Parathyroid adenoma (tissue), 2 donors: ENCODE results near the gene MMP10.

ENCODE experiments used
- H2AFZ ChIP-seq: fragments of 300-600 bp; sonication (generic); one replicate; pipeline ENCODE4 v1.7.0; 2017; ENCODE audit warnings: antibody characterized with exemption, mild to moderate bottlenecking
- H3K27ac ChIP-seq: fragments of 300-600 bp; sonication (generic); one replicate; pipeline ENCODE4 v1.7.0; 2017
- H3K27me3 ChIP-seq: fragments of 300-600 bp; sonication (generic); one replicate; pipeline ENCODE4 v1.7.0; 2017; ENCODE audit warnings: low read length; ENCODE audit not compliant: control insufficient read depth, insufficient read depth
- H3K36me3 ChIP-seq: fragments of 300-600 bp; sonication (generic); one replicate; pipeline ENCODE4 v1.7.0; 2017; ENCODE audit warnings: low read length; ENCODE audit not compliant: control insufficient read depth, insufficient read depth
- H3K4me1 ChIP-seq: fragments of 300-600 bp; sonication (generic); one replicate; pipeline ENCODE4 v1.7.0; 2017; ENCODE audit warnings: control low read depth
- H3K4me2 ChIP-seq: fragments of 300-600 bp; sonication (generic); one replicate; pipeline ENCODE4 v1.7.0; 2017; ENCODE audit warnings: low read length
- H3K4me3 ChIP-seq: fragments of 300-600 bp; sonication (generic); one replicate; pipeline ENCODE4 v1.7.0; 2017; ENCODE audit warnings: low read depth, low read length
- H3K79me2 ChIP-seq: fragments of 300-600 bp; sonication (generic); one replicate; pipeline ENCODE4 v1.7.0; 2017; ENCODE audit warnings: control low read depth
- H3K9ac ChIP-seq: fragments of 300-600 bp; sonication (generic); one replicate; pipeline ENCODE4 v1.7.0; 2017; ENCODE audit warnings: mild to moderate bottlenecking
- H3K9me3 ChIP-seq: fragments of 300-600 bp; sonication (generic); one replicate; pipeline ENCODE4 v1.7.0; 2017; ENCODE audit warnings: low read length; ENCODE audit not compliant: control insufficient read depth
- TF ChIP-seq, protein P1 (sequence below): fragments of 300-600 bp; sonication (generic); IDR thresholded peaks from one replicate; pipeline ENCODE4 v1.7.0; 2017; ENCODE audit warnings: antibody characterized with exemption, mild to moderate bottlenecking
- donor health status: primary hyperparathyroidism.

Gene MMP10

DNA sequence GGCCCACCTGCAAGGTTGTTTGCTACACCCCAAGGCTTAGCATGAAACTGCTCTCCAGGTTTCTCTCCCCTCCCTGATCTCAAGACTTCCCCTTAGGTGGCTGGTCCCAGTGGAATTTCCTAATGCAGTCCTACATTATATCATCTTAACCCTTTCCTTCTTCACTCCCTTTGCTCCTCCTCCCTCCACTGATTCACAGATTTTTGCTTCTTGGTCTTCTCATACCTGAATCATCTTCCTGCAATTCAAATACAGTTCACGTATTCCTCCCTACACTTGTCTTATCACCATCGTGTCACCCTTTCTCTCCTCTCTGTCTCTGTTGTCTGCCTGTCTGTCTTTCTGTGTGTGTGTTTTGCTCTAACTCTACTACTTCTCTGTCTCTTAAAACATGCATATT, 17.0 kb downstream of the MMP10 start:
- Histone ChIP-seq H2AFZ (no peak overlapping the region), H3K4me3 (no peak overlapping the region)

DNA sequence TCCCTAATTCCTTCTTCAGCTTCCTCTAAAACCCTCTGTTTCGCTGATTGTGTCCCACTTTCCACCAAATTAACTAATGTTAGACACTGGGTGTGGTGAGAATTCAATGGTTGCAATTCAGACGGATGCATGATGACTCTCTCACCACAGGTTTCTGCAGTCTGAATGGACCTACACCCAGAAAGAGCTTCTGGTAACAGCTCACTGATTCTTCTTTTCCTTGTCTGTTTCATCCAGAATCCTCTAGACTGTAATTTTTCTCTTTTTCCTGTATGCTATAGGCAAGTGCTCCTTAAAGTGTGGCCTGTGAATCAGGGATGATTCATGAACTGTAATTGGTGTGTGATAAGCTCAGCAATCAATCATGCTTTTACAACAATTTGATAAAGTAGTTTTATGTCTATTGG, 18.1 kb downstream of the MMP10 start:
- Histone ChIP-seq H3K36me3 (no peaks in the 10 kb centered on the region), H3K4me1 (no peaks in the 10 kb centered on the region), H3K27ac (no peak overlapping the region), H3K4me2 (no peak overlapping the region), H3K9me3 (no peaks in the 10 kb centered on the region), H3K4me3 (no peak overlapping the region), H2AFZ (no peak overlapping the region), H3K27me3 (no peaks in the 10 kb centered on the region), H3K79me2 (no peaks in the 10 kb centered on the region), H3K9ac (no peak overlapping the region)
- TF ChIP-seq, protein P1, sequence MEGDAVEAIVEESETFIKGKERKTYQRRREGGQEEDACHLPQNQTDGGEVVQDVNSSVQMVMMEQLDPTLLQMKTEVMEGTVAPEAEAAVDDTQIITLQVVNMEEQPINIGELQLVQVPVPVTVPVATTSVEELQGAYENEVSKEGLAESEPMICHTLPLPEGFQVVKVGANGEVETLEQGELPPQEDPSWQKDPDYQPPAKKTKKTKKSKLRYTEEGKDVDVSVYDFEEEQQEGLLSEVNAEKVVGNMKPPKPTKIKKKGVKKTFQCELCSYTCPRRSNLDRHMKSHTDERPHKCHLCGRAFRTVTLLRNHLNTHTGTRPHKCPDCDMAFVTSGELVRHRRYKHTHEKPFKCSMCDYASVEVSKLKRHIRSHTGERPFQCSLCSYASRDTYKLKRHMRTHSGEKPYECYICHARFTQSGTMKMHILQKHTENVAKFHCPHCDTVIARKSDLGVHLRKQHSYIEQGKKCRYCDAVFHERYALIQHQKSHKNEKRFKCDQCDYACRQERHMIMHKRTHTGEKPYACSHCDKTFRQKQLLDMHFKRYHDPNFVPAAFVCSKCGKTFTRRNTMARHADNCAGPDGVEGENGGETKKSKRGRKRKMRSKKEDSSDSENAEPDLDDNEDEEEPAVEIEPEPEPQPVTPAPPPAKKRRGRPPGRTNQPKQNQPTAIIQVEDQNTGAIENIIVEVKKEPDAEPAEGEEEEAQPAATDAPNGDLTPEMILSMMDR: no peak

More for the DNA sequence above, 17.0 kb downstream of the MMP10 start:
- TF ChIP-seq, protein P1: no peak
- no peak overlapping the region for H3K9ac ChIP-seq
- no peaks in the 10 kb centered on the region for H3K36me3 ChIP-seq
- H3K4me1 ChIP-seq: no peaks in the 10 kb centered on the region
- H3K79me2 ChIP-seq: no peaks in the 10 kb centered on the region
- no peak overlapping the region for H3K27ac ChIP-seq
- H3K4me2 ChIP-seq: no peak overlapping the region
- no peaks in the 10 kb centered on the region for H3K9me3 ChIP-seq
- no peaks in the 10 kb centered on the region for H3K27me3 ChIP-seq

DNA sequence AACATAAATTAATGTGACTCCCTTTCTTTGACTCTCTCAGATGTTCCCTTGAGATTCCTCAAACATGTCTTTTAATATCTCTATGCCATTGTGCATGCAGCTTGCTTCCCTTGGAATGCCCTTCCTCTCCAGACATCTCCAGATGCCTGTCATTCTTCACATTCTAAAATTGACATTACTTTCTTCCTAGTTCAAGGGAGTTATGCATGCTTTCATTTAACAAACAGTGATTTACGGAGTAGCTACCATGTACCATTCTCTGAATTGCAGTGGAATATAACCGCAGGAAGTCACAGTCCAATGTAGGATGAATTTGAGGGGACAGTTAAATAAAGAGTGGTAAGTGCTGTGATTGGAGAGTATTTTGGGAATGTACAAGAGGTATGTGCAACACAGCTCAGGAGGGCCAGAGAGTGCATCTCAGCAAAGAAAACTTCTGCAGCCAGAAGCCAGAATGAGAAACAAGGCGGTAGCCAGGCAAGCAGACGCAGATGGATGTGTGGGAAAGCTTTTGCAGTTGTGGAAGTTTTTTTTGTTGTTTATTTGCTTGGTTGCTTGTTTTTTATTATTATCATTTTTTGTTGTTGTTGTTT, 18.7 kb downstream of the MMP10 start:
- H3K27me3 ChIP-seq: no peaks in the 10 kb centered on the region
- no peak overlapping the region for H3K9ac ChIP-seq
- H3K27ac ChIP-seq: no peak overlapping the region
- H2AFZ ChIP-seq: no peak overlapping the region
- TF ChIP-seq, protein P1: no peak
- H3K9me3 ChIP-seq: no peaks in the 10 kb centered on the region
- H3K4me3 ChIP-seq: no peak overlapping the region
- H3K36me3 ChIP-seq: no peaks in the 10 kb centered on the region
- H3K79me2 ChIP-seq: no peaks in the 10 kb centered on the region
- no peak overlapping the region for H3K4me2 ChIP-seq
- no peaks in the 10 kb centered on the region for H3K4me1 ChIP-seq

DNA sequence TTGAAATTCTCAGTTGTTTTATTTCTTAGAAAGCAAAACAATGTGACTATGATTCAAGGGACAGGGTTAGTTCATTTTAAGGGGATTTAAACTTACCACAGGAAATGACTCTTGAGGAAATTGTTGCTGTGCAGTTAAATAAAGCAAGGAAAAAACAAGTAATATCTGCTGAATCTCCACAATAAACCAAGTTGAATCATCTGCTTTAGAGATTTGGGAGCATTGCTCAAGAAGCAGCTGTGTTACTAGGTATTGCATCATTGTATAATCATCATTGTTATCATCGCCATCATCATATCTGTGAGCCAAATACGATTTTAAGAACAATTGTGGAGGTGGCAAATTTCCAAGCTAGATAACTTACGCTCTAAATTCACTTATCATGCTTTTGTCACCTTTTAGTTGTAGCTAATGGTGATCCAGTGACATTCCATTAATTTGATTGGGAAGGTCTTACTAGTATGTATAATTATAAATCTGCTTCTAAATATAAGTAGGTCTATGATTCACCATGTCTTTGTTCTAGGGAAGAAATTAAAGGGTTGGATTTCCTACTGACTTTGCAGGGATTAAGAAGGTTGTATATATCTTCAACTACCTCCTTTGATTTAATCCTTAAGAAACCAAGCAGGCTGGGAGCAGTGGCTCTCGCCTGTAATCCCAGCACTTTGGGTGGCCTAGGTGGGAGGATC, 19.9 kb downstream of the MMP10 start:
- Histone ChIP-seq H3K27me3 (no peaks in the 10 kb centered on the region), H3K4me3 (no peak overlapping the region), H3K9me3 (no peaks in the 10 kb centered on the region), H3K27ac (no peak overlapping the region), H2AFZ (no peak overlapping the region), H3K9ac (no peak overlapping the region), H3K4me2 (no peak overlapping the region), H3K4me1 (no peaks in the 10 kb centered on the region), H3K79me2 (no peaks in the 10 kb centered on the region), H3K36me3 (no peaks in the 10 kb centered on the region)
- TF ChIP-seq, protein P1: no peak
